Uterus (tissue), 4 donors: ENCODE results near the gene MAL. TPM values are rescaled to one million over a fixed set of nuclear protein-coding genes. Genes with fewer than 3 reads are reported as not detected.

ENCODE experiments used
- DNase-seq, 2 donors: peaks; one replicate each; pipeline ENCODE4 v3.0.0-alpha.2; 2019 to 2020
- H3K27ac ChIP-seq, 2 donors: fragments of 200-600 bp; sonication (generic); 1 replicate in 1 of 2; 2 replicates in 1 of 2; pipeline ENCODE4 v1.5.1; 2016 to 2018
- H3K27me3 ChIP-seq, 2 donors: fragments of 200-600 bp; sonication (generic); one replicate each; pipeline ENCODE4 v1.5.1; 2018 to 2019; ENCODE audit warnings: control low read depth in 1 of 2
- H3K36me3 ChIP-seq, 2 donors: fragments of 200-600 bp; sonication (generic); one replicate each; pipeline ENCODE4 v1.5.1; 2019; ENCODE audit warnings: control low read depth in 1 of 2
- H3K4me1 ChIP-seq, 2 donors: fragments of 200-600 bp; sonication (generic); one replicate each; pipeline ENCODE4 v1.5.1; 2018 to 2019; ENCODE audit warnings: control low read depth in 1 of 2
- H3K4me3 ChIP-seq, 2 donors: fragments of 200-600 bp; sonication (generic); 1 replicate in 1 of 2; 2 replicates in 1 of 2; pipeline ENCODE4 v1.5.1; 2018 to 2019; ENCODE audit warnings: mild to moderate bottlenecking in 1 of 2
- H3K9me3 ChIP-seq, 2 donors: fragments of 200-600 bp; sonication (generic); one replicate each; pipeline ENCODE4 v1.5.1; 2019; ENCODE audit warnings: control low read depth in 1 of 2
- POLR2A ChIP-seq, 2 donors: fragments of 450-650 bp; IDR thresholded peaks; one replicate each; pipeline ENCODE4 v1.6.1; 2016; ENCODE audit warnings: antibody characterized with exemption in 2 of 2, mild to moderate bottlenecking in 1 of 2, moderate library complexity in 1 of 2
- intact Hi-C: fragments of 100-400 bp; cut with DNase I; formaldehyde crosslinking; loops from one replicate; pipeline ENCODE4 v1.15.1; 2023; ENCODE audit warnings: low total_unique reads
- total RNA-seq, 4 donors: library from RNA; depleted of rRNA in 3 of 4; stranded (reverse); fragments of >200 nt in 3 of 4; gene quantifications; one replicate each; pipeline versions ENCODE4 v1.1.0 to v1.2.4, GENCODE V29; 2014 to 2023
- TF ChIP-seq, protein P1 (sequence below), 4 experiments: fragments of 200-600 bp in 2 of 4; fragments of 450-650 bp in 2 of 4; sonication (generic) in 2 of 4; IDR thresholded peaks; one replicate each; pipeline ENCODE4 v1.5.1; 2016 to 2019; ENCODE audit warnings: antibody characterized with exemption in 4 of 4, mild to moderate bottlenecking in 2 of 4, moderate library complexity in 1 of 4
- donor health status: DM: yes; HTN: yes; CAD: no.

MAL gene
- total RNA-seq, 4 donors from 2014 or later, result 0.29 to 1.7 (median 1.6) TPM; not detected in 1

DNA sequence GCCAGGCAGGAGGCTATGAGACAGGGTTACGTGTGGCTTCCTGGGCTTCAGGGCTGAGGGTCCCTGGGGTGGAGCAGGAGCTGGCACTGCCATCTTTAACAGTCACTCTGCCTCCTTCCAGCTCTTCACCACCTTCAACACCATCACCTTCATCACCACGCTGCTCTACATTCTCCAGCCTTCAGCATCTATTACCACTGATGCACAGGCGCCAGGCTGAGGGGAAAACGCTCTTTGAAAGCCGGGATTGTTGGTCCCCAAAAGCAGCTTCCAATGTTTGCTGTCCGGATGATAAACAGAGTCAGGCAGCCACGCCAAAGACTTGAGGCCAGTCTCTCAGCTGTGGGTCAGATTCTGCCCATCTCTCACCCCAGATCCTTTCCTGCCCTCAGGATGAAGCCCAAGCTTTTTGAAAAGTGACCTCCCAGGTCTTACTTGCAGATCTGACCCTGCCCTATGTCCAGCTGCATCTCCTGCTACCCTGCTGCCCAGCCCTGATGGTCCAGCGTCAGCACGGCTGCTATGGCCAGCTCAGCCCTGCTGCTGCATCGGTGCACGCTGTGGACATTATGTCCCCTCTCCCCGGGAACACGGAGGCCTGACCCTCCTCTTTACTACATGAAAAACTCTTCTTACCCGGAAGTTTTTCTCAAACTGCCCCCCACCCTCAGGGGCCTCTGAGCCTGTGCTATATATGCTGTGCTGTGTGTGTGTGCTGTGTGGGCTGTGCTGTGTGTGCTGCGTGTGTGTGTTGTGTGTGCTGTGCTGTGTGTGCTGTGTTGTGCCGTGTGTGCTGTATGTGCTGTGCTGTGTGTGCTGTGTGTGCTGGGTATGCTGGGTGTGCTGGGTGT, 31.2 kb upstream of the MAL start:
- DNase-seq, result no peak
- no peak overlapping the region for H3K27ac ChIP-seq
- no peaks in the 10 kb centered on the region for H3K36me3 ChIP-seq
- no peaks in the 10 kb centered on the region for H3K4me1 ChIP-seq
- intact Hi-C loops, result no loop called here
- TF ChIP-seq, protein P1, sequence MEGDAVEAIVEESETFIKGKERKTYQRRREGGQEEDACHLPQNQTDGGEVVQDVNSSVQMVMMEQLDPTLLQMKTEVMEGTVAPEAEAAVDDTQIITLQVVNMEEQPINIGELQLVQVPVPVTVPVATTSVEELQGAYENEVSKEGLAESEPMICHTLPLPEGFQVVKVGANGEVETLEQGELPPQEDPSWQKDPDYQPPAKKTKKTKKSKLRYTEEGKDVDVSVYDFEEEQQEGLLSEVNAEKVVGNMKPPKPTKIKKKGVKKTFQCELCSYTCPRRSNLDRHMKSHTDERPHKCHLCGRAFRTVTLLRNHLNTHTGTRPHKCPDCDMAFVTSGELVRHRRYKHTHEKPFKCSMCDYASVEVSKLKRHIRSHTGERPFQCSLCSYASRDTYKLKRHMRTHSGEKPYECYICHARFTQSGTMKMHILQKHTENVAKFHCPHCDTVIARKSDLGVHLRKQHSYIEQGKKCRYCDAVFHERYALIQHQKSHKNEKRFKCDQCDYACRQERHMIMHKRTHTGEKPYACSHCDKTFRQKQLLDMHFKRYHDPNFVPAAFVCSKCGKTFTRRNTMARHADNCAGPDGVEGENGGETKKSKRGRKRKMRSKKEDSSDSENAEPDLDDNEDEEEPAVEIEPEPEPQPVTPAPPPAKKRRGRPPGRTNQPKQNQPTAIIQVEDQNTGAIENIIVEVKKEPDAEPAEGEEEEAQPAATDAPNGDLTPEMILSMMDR (IDR thresholded peaks at IDR 0.05), result no peak
- TF ChIP-seq POLR2A (IDR thresholded peaks at IDR 0.05), result no peak
- H3K27me3 ChIP-seq, result peaks cover 0 to 7% of the 10 kb centered on the region in 2 donors
- H3K4me3 ChIP-seq, result no peak overlapping the region
- H3K9me3 ChIP-seq, result no peaks in the 10 kb centered on the region

- no peak overlapping the region for H3K27ac ChIP-seq
- intact Hi-C loops, result no loop called here
- DNase-seq, result no peak
- H3K4me3 ChIP-seq, result no peak overlapping the region
- TF ChIP-seq POLR2A (IDR thresholded peaks at IDR 0.05), result no peak
- TF ChIP-seq, protein P1 (IDR thresholded peaks at IDR 0.05), result no peak
- H3K36me3 ChIP-seq, result no peaks in the 10 kb centered on the region
- H3K9me3 ChIP-seq, result no peaks in the 10 kb centered on the region
- H3K4me1 ChIP-seq, result no peaks in the 10 kb centered on the region
- peaks cover 0 to 7% of the 10 kb centered on the region in 2 donors for H3K27me3 ChIP-seq
Measured at GRCh38 chr2:94994914-94995552, 30.5 kb upstream of the MAL start.

GRCh38 chr2:94995553-94996304, 29.8 kb upstream of the MAL start:
- no peak for DNase-seq
- H3K27me3 ChIP-seq, result peaks cover 0 to 7% of the 10 kb centered on the region in 2 donors
- no peaks in the 10 kb centered on the region for H3K36me3 ChIP-seq
- no peaks in the 10 kb centered on the region for H3K9me3 ChIP-seq
- no peak overlapping the region for H3K27ac ChIP-seq
- no peaks in the 10 kb centered on the region for H3K4me1 ChIP-seq
- no peak overlapping the region for H3K4me3 ChIP-seq
- no peak for TF ChIP-seq POLR2A (IDR thresholded peaks at IDR 0.05)
- intact Hi-C loops, result no loop called here

DNA sequence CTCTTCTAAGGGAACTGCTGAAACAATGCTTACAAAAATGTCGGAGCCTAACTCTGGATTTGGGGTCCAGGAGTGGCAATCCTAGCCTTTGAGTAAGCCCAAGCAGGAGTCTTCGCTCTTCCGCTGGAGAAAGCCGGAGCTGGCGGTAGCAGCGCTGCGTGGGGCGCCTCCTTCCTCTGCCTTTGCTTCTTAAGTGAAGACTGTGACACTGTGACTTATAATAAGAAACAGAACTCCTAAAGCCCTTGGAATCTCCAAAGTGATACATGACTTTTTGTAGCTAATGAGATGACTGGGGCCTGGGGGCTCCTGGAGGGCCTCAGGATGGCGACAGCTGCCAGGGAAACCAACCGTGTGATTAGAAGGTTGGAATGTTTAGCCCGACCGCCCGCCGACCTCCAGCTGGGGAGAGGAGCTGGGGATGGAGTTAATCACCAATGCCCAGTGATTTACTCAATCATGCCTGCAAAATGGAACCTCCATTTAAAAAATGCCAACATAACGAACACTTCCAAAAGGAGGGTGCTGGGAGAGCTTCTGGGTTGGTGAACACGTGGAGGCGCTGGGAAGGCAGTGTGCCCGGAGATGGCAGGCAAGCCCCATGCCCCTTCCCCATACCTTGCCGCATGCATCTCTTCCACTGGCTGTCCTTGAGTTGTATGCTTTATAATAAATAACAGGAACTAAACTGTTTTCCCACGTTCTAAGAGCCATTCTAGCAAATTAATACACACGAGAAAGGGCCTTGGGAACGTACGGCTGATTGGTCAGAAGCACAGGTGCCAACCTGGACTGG, 29.0 kb upstream of the MAL start:
- Histone ChIP-seq H3K27ac (no peak overlapping the region), H3K36me3 (no peaks in the 10 kb centered on the region), H3K4me3 (no peak overlapping the region), H3K9me3 (no peaks in the 10 kb centered on the region), H3K4me1 (no peaks in the 10 kb centered on the region), H3K27me3 (peaks cover 0 to 7% of the 10 kb centered on the region in 2 donors)
- intact Hi-C loops, result no loop called here
- TF ChIP-seq, protein P1 (IDR thresholded peaks at IDR 0.05), result no peak
- no peak for TF ChIP-seq POLR2A (IDR thresholded peaks at IDR 0.05)
- DNase-seq, result no peak
